Stimulated activated naive B cell treated with anti-CD40 and anti-IgM and Interleukin-4, amounts not matched to agents 10 μg/mL and 1 μg/mL and 100 μg/mL, for 72 hours (primary cell): Measurements from ENCODE around the gene ACAN.

Source experiments
- ATAC-seq, 2 donors: fragments of 150-1000 bp; cut with Tn5 transposase; replicated peaks; 2 replicates each; pipeline ENCODE4 v1.10.0; 2021; ENCODE audit warnings: moderate library complexity in 1 of 2
- DNase-seq: peaks from one replicate; pipeline ENCODE4 v3.0.0; 2021
- H3K27ac Mint-ChIP-seq: one replicate; pipeline ENCODE4 v1.8.0; 2022; ENCODE audit warnings: mild to moderate bottlenecking, mixed read lengths
- H3K27me3 Mint-ChIP-seq, 2 donors: one replicate each; pipeline ENCODE4 v1.8.0; 2022; ENCODE audit warnings: mixed read lengths in 2 of 2
- H3K36me3 Mint-ChIP-seq, 2 donors: one replicate each; pipeline ENCODE4 v1.8.0; 2022; ENCODE audit warnings: mixed read lengths in 2 of 2, mild to moderate bottlenecking in 1 of 2
- H3K4me1 Mint-ChIP-seq, 2 donors: one replicate each; pipeline ENCODE4 v1.8.0; 2022; ENCODE audit warnings: mixed read lengths in 2 of 2, mild to moderate bottlenecking in 1 of 2
- H3K4me3 Mint-ChIP-seq, 2 donors: one replicate each; pipeline ENCODE4 v1.8.0; 2022; ENCODE audit warnings: mild to moderate bottlenecking in 2 of 2, mixed read lengths in 2 of 2, moderate library complexity in 1 of 2
- H3K9me3 Mint-ChIP-seq, 2 donors: one replicate each; pipeline ENCODE4 v1.8.0; 2022; ENCODE audit warnings: mixed read lengths in 2 of 2, mild to moderate bottlenecking in 1 of 2

ACAN gene

GRCh38 chr15:88887068-88887580 is 83.9 kb downstream of the ACAN start:
- H3K36me3 Mint-ChIP-seq: peaks cover 9 to 15% of the 10 kb centered on the region in 2 donors
- H3K27ac Mint-ChIP-seq: no peak overlapping the region
- no peaks in the 10 kb centered on the region for H3K4me1 Mint-ChIP-seq
- H3K27me3 Mint-ChIP-seq: no peaks in the 10 kb centered on the region
- ATAC-seq (no peak), DNase-seq (no peak)
- H3K4me3 Mint-ChIP-seq: no peak overlapping the region
- H3K9me3 Mint-ChIP-seq: no peaks in the 10 kb centered on the region

- no peak for DNase-seq
- no peak for ATAC-seq
- Mint-ChIP-seq H3K4me3 (no peak overlapping the region), H3K36me3 (peaks cover 6 to 10% of the 10 kb centered on the region in 2 donors), H3K4me1 (peaks cover 0 to 3% of the 10 kb centered on the region in 2 donors), H3K27ac (no peak overlapping the region), H3K9me3 (no peaks in the 10 kb centered on the region), H3K27me3 (peaks cover 0 to 9% of the 10 kb centered on the region in 2 donors)
Measured at GRCh38 chr15:88888719-88889118, 85.5 kb downstream of the ACAN start.

- no peak overlapping the region for H3K4me3 Mint-ChIP-seq
- no peaks in the 10 kb centered on the region for H3K9me3 Mint-ChIP-seq
- H3K27ac Mint-ChIP-seq: peak overlapping the region; percentile 9
- H3K4me1 Mint-ChIP-seq: peaks cover 5 to 15% of the 10 kb centered on the region in 2 donors
- H3K36me3 Mint-ChIP-seq: peaks cover 0 to 2% of the 10 kb centered on the region in 2 donors
- H3K27me3 Mint-ChIP-seq: peaks cover 2 to 18% of the 10 kb centered on the region in 2 donors
- ATAC-seq (no peak), DNase-seq (no peak)
Measured at GRCh38 chr15:88890495-88890894, 87.3 kb downstream of the ACAN start.

- DNase-seq (no peak), ATAC-seq (no peak)
- Mint-ChIP-seq H3K9me3 (no peaks in the 10 kb centered on the region), H3K27me3 (peaks cover 4 to 25% of the 10 kb centered on the region in 2 donors), H3K36me3 (peaks cover 0 to 2% of the 10 kb centered on the region in 2 donors), H3K27ac (no peak overlapping the region), H3K4me1 (peaks cover 9 to 21% of the 10 kb centered on the region in 2 donors), H3K4me3 (no peak overlapping the region)
Measured at GRCh38 chr15:88891540-88892254, 88.5 kb downstream of the ACAN start.

GRCh38 chr15:88894348-88894818 is 91.1 kb downstream of the ACAN start:
- Mint-ChIP-seq H3K4me1 (peaks cover 12 to 33% of the 10 kb centered on the region in 2 donors), H3K36me3 (no peaks in the 10 kb centered on the region), H3K9me3 (no peaks in the 10 kb centered on the region), H3K27me3 (peaks cover 4 to 27% of the 10 kb centered on the region in 2 donors), H3K4me3 (peak overlapping the region; percentile 78 to 85), H3K27ac (no peak overlapping the region)
- ATAC-seq: peak; percentile 71 to 77
- peak; percentile 47 for DNase-seq

- peak; percentile 68 to 70 for ATAC-seq
- DNase-seq: peak; percentile 23
- Mint-ChIP-seq H3K4me1 (peaks cover 12 to 33% of the 10 kb centered on the region in 2 donors), H3K27me3 (peaks cover 4 to 27% of the 10 kb centered on the region in 2 donors), H3K9me3 (no peaks in the 10 kb centered on the region), H3K36me3 (no peaks in the 10 kb centered on the region), H3K4me3 (peak within 1 kb of the TSS; percentile 78 to 85), H3K27ac (peak within 1 kb of the TSS; percentile 5)
Measured at GRCh38 chr15:88894819-88895767, 91.9 kb downstream of the ACAN start, which contains the start of gene HAPLN3. Gene HAPLN3 (minus strand): TSS chr15:88895544. CDS start chr15:88887298, 8,246 bp downstream.

GRCh38 chr15:88896333-88897033 is 93.2 kb downstream of the ACAN start:
- H3K4me3 Mint-ChIP-seq: no peak overlapping the region
- H3K36me3 Mint-ChIP-seq: no peaks in the 10 kb centered on the region
- H3K27me3 Mint-ChIP-seq: peaks cover 4 to 27% of the 10 kb centered on the region in 2 donors
- H3K9me3 Mint-ChIP-seq: no peaks in the 10 kb centered on the region
- no peak for DNase-seq
- no peak overlapping the region for H3K27ac Mint-ChIP-seq
- peaks cover 12 to 33% of the 10 kb centered on the region in 2 donors for H3K4me1 Mint-ChIP-seq
- no peak for ATAC-seq

GRCh38 chr15:88897142-88897455 is 93.9 kb downstream of the ACAN start:
- Mint-ChIP-seq H3K36me3 (no peaks in the 10 kb centered on the region), H3K27ac (no peak overlapping the region), H3K27me3 (peaks cover 4 to 27% of the 10 kb centered on the region in 2 donors), H3K4me1 (peaks cover 12 to 33% of the 10 kb centered on the region in 2 donors), H3K9me3 (no peaks in the 10 kb centered on the region), H3K4me3 (no peak overlapping the region)
- DNase-seq (no peak), ATAC-seq (no peak)

- DNase-seq: peak; percentile 31
- Mint-ChIP-seq H3K9me3 (no peaks in the 10 kb centered on the region), H3K36me3 (no peaks in the 10 kb centered on the region), H3K27ac (no peak overlapping the region), H3K4me3 (no peak overlapping the region), H3K27me3 (peaks cover 4 to 27% of the 10 kb centered on the region in 2 donors), H3K4me1 (peaks cover 12 to 33% of the 10 kb centered on the region in 2 donors)
- peak; percentile 61 to 71 for ATAC-seq
Measured at GRCh38 chr15:88897456-88898194, 94.4 kb downstream of the ACAN start.

- Mint-ChIP-seq H3K36me3 (no peaks in the 10 kb centered on the region), H3K4me3 (no peak overlapping the region), H3K27me3 (peaks cover 4 to 18% of the 10 kb centered on the region in 2 donors), H3K9me3 (no peaks in the 10 kb centered on the region), H3K27ac (no peak overlapping the region), H3K4me1 (peaks cover 12 to 29% of the 10 kb centered on the region in 2 donors)
- DNase-seq: no peak
- no peak for ATAC-seq
Measured at GRCh38 chr15:88898736-88899135, 95.5 kb downstream of the ACAN start.

- H3K27me3 Mint-ChIP-seq: peaks cover 4 to 13% of the 10 kb centered on the region in 2 donors
- DNase-seq (no peak), ATAC-seq (no peak)
- H3K27ac Mint-ChIP-seq: no peak overlapping the region
- H3K4me3 Mint-ChIP-seq: no peak overlapping the region
- H3K4me1 Mint-ChIP-seq: peaks cover 12 to 24% of the 10 kb centered on the region in 2 donors
- no peaks in the 10 kb centered on the region for H3K36me3 Mint-ChIP-seq
- H3K9me3 Mint-ChIP-seq: no peaks in the 10 kb centered on the region
Measured at GRCh38 chr15:88899251-88899650, 96.0 kb downstream of the ACAN start.

- H3K36me3 Mint-ChIP-seq: no peaks in the 10 kb centered on the region
- no peak overlapping the region for H3K4me3 Mint-ChIP-seq
- H3K9me3 Mint-ChIP-seq: no peaks in the 10 kb centered on the region
- no peak overlapping the region for H3K27ac Mint-ChIP-seq
- ATAC-seq (no peak), DNase-seq (no peak)
- peaks cover 10 to 26% of the 10 kb centered on the region in 2 donors for H3K4me1 Mint-ChIP-seq
- H3K27me3 Mint-ChIP-seq: peaks cover 2 to 9% of the 10 kb centered on the region in 2 donors
Measured at GRCh38 chr15:88900309-88900981, 97.2 kb downstream of the ACAN start.

GRCh38 chr15:88900982-88901418 is 97.8 kb downstream of the ACAN start:
- DNase-seq (no peak), ATAC-seq (no peak)
- Mint-ChIP-seq H3K9me3 (no peaks in the 10 kb centered on the region), H3K4me3 (no peak overlapping the region), H3K27ac (no peak overlapping the region), H3K4me1 (peaks cover 8 to 22% of the 10 kb centered on the region in 2 donors), H3K27me3 (peaks cover 0 to 5% of the 10 kb centered on the region in 2 donors), H3K36me3 (no peaks in the 10 kb centered on the region)
